Effector CD8-positive, alpha-beta T cell (primary cell): ENCODE data around the gene SLC16A4.
A peak's percentile ranks its signal among the peaks of the same experiment; 100 is the strongest.
"Not testable (repeated sequence)": the region's sequence is repeated elsewhere in the genome, so short reads cannot be mapped to it uniquely, and the experiment has no call there.

Experiments used
- DNase-seq: peaks from one replicate; lab custom pipeline; 2025; lab: John Stamatoyannopoulos, UW

SLC16A4 gene

GRCh38 chr1:110409316-110409715 is 18.5 kb upstream of the SLC16A4 start:
- no peak for DNase-seq

GRCh38 chr1:110408488-110408887 is 17.7 kb upstream of the SLC16A4 start:
- no peak for DNase-seq

- DNase-seq: peak; percentile 84
These were observed 16.7 kb upstream of the SLC16A4 start, which contains the start of gene LAMTOR5 for GRCh38 chr1:110407260-110408210. LAMTOR5 (minus strand) TSS chr1:110407694; CDS start chr1:110407620, 74 bp downstream.

- not testable (repeated sequence) for DNase-seq
These were observed 15.6 kb upstream of the SLC16A4 start for GRCh38 chr1:110406407-110406806.

- DNase-seq: no peak
These were observed 13.6 kb upstream of the SLC16A4 start for GRCh38 chr1:110404401-110404800.

- no peak for DNase-seq
These were observed 13.0 kb upstream of the SLC16A4 start for GRCh38 chr1:110403805-110404204.

GRCh38 chr1:110396259-110396958 is 5.6 kb upstream of the SLC16A4 start:
- DNase-seq: not testable (repeated sequence)

GRCh38 chr1:110394493-110394820 is 3.6 kb upstream of the SLC16A4 start:
- DNase-seq: no peak

GRCh38 chr1:110393691-110394492 is 3.1 kb upstream of the SLC16A4 start:
- DNase-seq: no peak

- no peak for DNase-seq
These were observed 2.5 kb upstream of the SLC16A4 start for GRCh38 chr1:110393286-110393685.

- DNase-seq: no peak
These were observed 730 bp downstream of the SLC16A4 start for GRCh38 chr1:110390096-110390495.

GRCh38 chr1:110387048-110387754 is 3.6 kb downstream of the SLC16A4 start:
- no peak for DNase-seq

- DNase-seq: no peak
These were observed 5.5 kb downstream of the SLC16A4 start for GRCh38 chr1:110385369-110385768.

GRCh38 chr1:110384581-110385321 is 6.1 kb downstream of the SLC16A4 start:
- DNase-seq: no peak

GRCh38 chr1:110383251-110383990 is 7.4 kb downstream of the SLC16A4 start:
- DNase-seq: no peak

GRCh38 chr1:110380672-110381283 is 10.0 kb downstream of the SLC16A4 start:
- no peak for DNase-seq

- no peak for DNase-seq
These were observed 15.3 kb downstream of the SLC16A4 start for GRCh38 chr1:110375490-110375889.

GRCh38 chr1:110370827-110371226 is 20.0 kb downstream of the SLC16A4 start:
- no peak for DNase-seq

- DNase-seq: no peak
These were observed 26.6 kb downstream of the SLC16A4 start for GRCh38 chr1:110364221-110364620.

- DNase-seq: no peak
These were observed 29.0 kb downstream of the SLC16A4 start for GRCh38 chr1:110361856-110362255.
